HCT116 (cell line): ENCODE data around the gene LYSMD3. TPM values are rescaled to one million over a fixed set of nuclear protein-coding genes. Genes with fewer than 3 reads are reported as not detected.

Experiments used
- ATAC-seq: fragments of 200-7000 bp; cut with Tn5 transposase; 2 replicates; pipeline ENCODE4 v1.9.1; 2020; ENCODE audit warnings: mild to moderate bottlenecking, moderate library complexity
- BruUV-seq: library from RNA; stranded (reverse); fragments of 400-500 nt; replicated peaks from 2 replicates; lab custom pipeline; 2021; lab: Mats Ljungman, UMichigan
- CTCF ChIA-PET: fragments of 300-600 bp; sonication (Branson Sonifier 250); formaldehyde crosslinking; loops from one replicate; lab custom pipeline; 2021; ENCODE audit warnings: antibody characterized with exemption; lab: Charles Lee
- POLR2A ChIA-PET: fragments of 300-600, 350-600 bp; sonication (Branson Sonifier 250); formaldehyde crosslinking; loops from one replicate; lab custom pipeline; 2021; ENCODE audit warnings: antibody characterized with exemption; lab: Charles Lee
- RAD21 ChIA-PET, 2 experiments: fragments of 300-600 bp; sonication (Branson Sonifier 250); formaldehyde crosslinking; loops; one replicate each; lab custom pipeline; 2023; ENCODE audit warnings: low total read pairs in 2 of 2; ENCODE audit not compliant: uncharacterized antibody in 2 of 2, unreplicated experiment in 2 of 2, low non-redundant PET in 1 of 2; lab: Charles Lee
- DNase-seq: peaks from one replicate; pipeline ENCODE4 v3.0.0-alpha.2; 2010; ENCODE audit warnings: low read depth, low spot score
- H2AFZ ChIP-seq: fragments of 200-600 bp; shearing (Covaris generic), sonication (generic); 2 replicates; pipeline ENCODE4 v1.6.1; 2017; ENCODE audit warnings: low read depth, mixed run types, mixed read lengths, antibody characterized with exemption, low read length; ENCODE audit not compliant: poor library complexity, severe bottlenecking
- H3K27ac ChIP-seq: 2 replicates; pipeline ENCODE4 v1.5.1; 2012; ENCODE audit warnings: low read depth, low read length
- H3K27me3 ChIP-seq: fragments of 200-600 bp; sonication (generic); 2 replicates; pipeline ENCODE4 v1.6.1; 2016; ENCODE audit warnings: mixed run types, low read length, mixed read lengths; ENCODE audit not compliant: insufficient read depth
- H3K36me3 ChIP-seq, 2 experiments: fragments of 200-500 bp in 1 of 2; fragments of 200-600 bp in 1 of 2; sonication (Bioruptor generic) in 1 of 2; sonication (generic) in 1 of 2; 2 replicates each; pipeline versions ENCODE4 v1.5.1 to v1.6.1; 2014 to 2016; ENCODE audit warnings: low read length in 2 of 2, inconsistent platforms in 1 of 2, mixed read lengths in 1 of 2, mixed run types in 1 of 2; ENCODE audit not compliant: insufficient read depth in 2 of 2, control insufficient read depth in 1 of 2
- H3K4me1 ChIP-seq, 2 experiments: fragments of 200-600 bp in 1 of 2; sonication (generic) in 1 of 2; 2 replicates each; pipeline versions ENCODE4 v1.5.1 to v1.6.1; 2012 to 2017; ENCODE audit warnings: low read length in 2 of 2, inconsistent platforms in 1 of 2, mild to moderate bottlenecking in 1 of 2, mixed read lengths in 1 of 2, mixed run types in 1 of 2, moderate library complexity in 1 of 2; ENCODE audit not compliant: insufficient read depth in 2 of 2, control insufficient read depth in 1 of 2
- H3K4me2 ChIP-seq: fragments of 200-600 bp; sonication (generic); 2 replicates; pipeline ENCODE4 v1.6.1; 2017; ENCODE audit warnings: mixed run types, low read length, mixed read lengths
- H3K4me3 ChIP-seq, 2 experiments: fragments of 200-600 bp in 1 of 2; sonication (generic) in 1 of 2; replicated peaks in 1 of 2; 2 replicates each; pipeline ENCODE4 v1.5.1; 2011 to 2016; ENCODE audit warnings: low read length in 2 of 2, control low read depth in 1 of 2, low read depth in 1 of 2, mild to moderate bottlenecking in 1 of 2, mixed read lengths in 1 of 2, mixed run types in 1 of 2
- H3K79me2 ChIP-seq: fragments of 200-600 bp; sonication (generic); 2 replicates; pipeline ENCODE4 v1.6.1; 2017; ENCODE audit warnings: mild to moderate bottlenecking, mixed run types, low read length, moderate library complexity, mixed read lengths; ENCODE audit not compliant: insufficient read depth
- H3K9ac ChIP-seq: fragments of 200-600 bp; sonication (generic); 2 replicates; pipeline ENCODE4 v1.6.1; 2016; ENCODE audit warnings: low read length, mixed read lengths
- H3K9me2 ChIP-seq: fragments of 200-600 bp; sonication (generic), shearing (Covaris generic); 2 replicates; pipeline ENCODE4 v1.6.1; 2017; ENCODE audit warnings: mixed run types, mild to moderate bottlenecking, moderate library complexity; ENCODE audit not compliant: insufficient read depth
- H3K9me3 ChIP-seq, 2 experiments: fragments of 200-500 bp in 1 of 2; fragments of 200-600 bp in 1 of 2; sonication (Bioruptor generic) in 1 of 2; sonication (generic) in 1 of 2; 2 replicates each; pipeline ENCODE4 v1.6.1; 2014 to 2017; ENCODE audit warnings: low read length in 2 of 2, mixed read lengths in 2 of 2, inconsistent platforms in 1 of 2, low read depth in 1 of 2, mild to moderate bottlenecking in 1 of 2, mixed run types in 1 of 2, moderate library complexity in 1 of 2; ENCODE audit not compliant: control insufficient read depth in 1 of 2, insufficient read depth in 1 of 2
- H4K20me1 ChIP-seq: fragments of 200-600 bp; sonication (generic), shearing (Covaris generic); 2 replicates; pipeline ENCODE4 v1.6.1; 2017; ENCODE audit warnings: mixed run types, mild to moderate bottlenecking, moderate library complexity; ENCODE audit not compliant: insufficient read depth
- ATF3 ChIP-seq: IDR thresholded peaks from 2 replicates; pipeline ENCODE4 v1.6.1; 2012
- CBX3 ChIP-seq: IDR thresholded peaks from 2 replicates; pipeline ENCODE4 v1.6.1; 2012; ENCODE audit warnings: low read depth
- CEBPB ChIP-seq: IDR thresholded peaks from 2 replicates; pipeline ENCODE4 v1.6.1; 2012; ENCODE audit warnings: low read depth
- FOSL1 ChIP-seq: IDR thresholded peaks from 2 replicates; pipeline ENCODE4 v1.6.1; 2012; ENCODE audit warnings: low read depth
- JUND ChIP-seq: IDR thresholded peaks from 2 replicates; pipeline ENCODE4 v1.6.1; 2012
- SIN3A ChIP-seq: IDR thresholded peaks from 2 replicates; pipeline ENCODE4 v1.6.1; 2012; ENCODE audit warnings: low read depth
- SRF ChIP-seq: IDR thresholded peaks from 2 replicates; pipeline ENCODE4 v1.6.1; 2012; ENCODE audit warnings: low read depth
- intact Hi-C: fragments of 100-400 bp; cut with micrococcal nuclease; formaldehyde crosslinking; loops from 2 replicates; pipeline ENCODE4 v1.10.0; 2022
- total RNA-seq: library from RNA; stranded (reverse); gene quantifications from one replicate; pipeline ENCODE4 v1.2.1, GENCODE V29; 2021; ENCODE audit not compliant: unreplicated experiment
- TF ChIP-seq, protein P1 (sequence below), 3 experiments: fragments of 200-600 bp in 1 of 3; sonication (generic) in 1 of 3; IDR thresholded peaks in 2 of 3; conservative IDR thresholded peaks in 1 of 3; 2 replicates each; pipeline ENCODE4 v1.5.1; 2012 to 2017; ENCODE audit warnings: low read depth in 2 of 3, low read length in 2 of 3, antibody characterized with exemption in 1 of 3, borderline replicate concordance in 1 of 3, control low read depth in 1 of 3, mild to moderate bottlenecking in 1 of 3, mixed read lengths in 1 of 3, mixed run types in 1 of 3, moderate library complexity in 1 of 3; ENCODE audit not compliant: insufficient read depth in 1 of 3

The LYSMD3 gene
- total RNA-seq, 1 experiment from 2014 or later = 18.0 TPM

- CTCF ChIA-PET = no interaction called here
Observed at GRCh38 chr5:90477621-90478215, 51.7 kb downstream of the LYSMD3 start.

GRCh38 chr5:90477073-90477472, 52.3 kb downstream of the LYSMD3 start:
- Histone ChIP-seq H3K27ac (no peak overlapping the region), H4K20me1 (no peaks in the 10 kb centered on the region), H3K36me3 (0 out of 4 replicates have a peak, but pooled peaks cover 0 to 2% of the 10 kb centered on the region in 2 experiments), H3K9me2 (no peaks in the 10 kb centered on the region), H3K9ac (no peak overlapping the region), H3K4me3 (no peak overlapping the region)
- no peak for ATAC-seq
- ChIA-PET POLR2A (no interaction called here), RAD21 (no interaction called here), CTCF (no interaction called here)
- DNase-seq = no peak
- no TSS peak for BruUV-seq
- TF ChIP-seq CEBPB (no peak), CBX3 (no peak), ATF3 (no peak), FOSL1 (no peak)
- TF ChIP-seq, protein P1, sequence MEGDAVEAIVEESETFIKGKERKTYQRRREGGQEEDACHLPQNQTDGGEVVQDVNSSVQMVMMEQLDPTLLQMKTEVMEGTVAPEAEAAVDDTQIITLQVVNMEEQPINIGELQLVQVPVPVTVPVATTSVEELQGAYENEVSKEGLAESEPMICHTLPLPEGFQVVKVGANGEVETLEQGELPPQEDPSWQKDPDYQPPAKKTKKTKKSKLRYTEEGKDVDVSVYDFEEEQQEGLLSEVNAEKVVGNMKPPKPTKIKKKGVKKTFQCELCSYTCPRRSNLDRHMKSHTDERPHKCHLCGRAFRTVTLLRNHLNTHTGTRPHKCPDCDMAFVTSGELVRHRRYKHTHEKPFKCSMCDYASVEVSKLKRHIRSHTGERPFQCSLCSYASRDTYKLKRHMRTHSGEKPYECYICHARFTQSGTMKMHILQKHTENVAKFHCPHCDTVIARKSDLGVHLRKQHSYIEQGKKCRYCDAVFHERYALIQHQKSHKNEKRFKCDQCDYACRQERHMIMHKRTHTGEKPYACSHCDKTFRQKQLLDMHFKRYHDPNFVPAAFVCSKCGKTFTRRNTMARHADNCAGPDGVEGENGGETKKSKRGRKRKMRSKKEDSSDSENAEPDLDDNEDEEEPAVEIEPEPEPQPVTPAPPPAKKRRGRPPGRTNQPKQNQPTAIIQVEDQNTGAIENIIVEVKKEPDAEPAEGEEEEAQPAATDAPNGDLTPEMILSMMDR (IDR thresholded peaks at IDR 0.05 in 2 of 3, conservative IDR thresholded peaks at IDR 0.05 in 1 of 3; ENCODE audit: borderline replicate concordance in 1 of 3, insufficient read depth in 1 of 3, low read depth in 2 of 3, low read length in 2 of 3) = no peak
- TF ChIP-seq, all 23 proteins: peak for 0
- H2AFZ ChIP-seq = no peak overlapping the region
- H3K4me2 ChIP-seq = no peak overlapping the region
- peaks cover 79% of the 10 kb centered on the region for H3K79me2 ChIP-seq
- intact Hi-C loops = no loop called here
- no peaks in the 10 kb centered on the region for H3K9me3 ChIP-seq
- no peaks in the 10 kb centered on the region for H3K27me3 ChIP-seq
- H3K4me1 ChIP-seq = peaks cover 6 to 31% of the 10 kb centered on the region in 2 experiments; a peak in 3 of 4 replicates

More at GRCh38 chr5:90477621-90478215, 51.7 kb downstream of the LYSMD3 start:
- Histone ChIP-seq H3K4me2 (no peak overlapping the region), H3K79me2 (peaks cover 79% of the 10 kb centered on the region), H3K27me3 (no peaks in the 10 kb centered on the region), H3K9ac (no peak overlapping the region), H3K9me3 (no peaks in the 10 kb centered on the region), H2AFZ (no peak overlapping the region), H3K4me1 (peaks cover 6 to 28% of the 10 kb centered on the region in 2 experiments; a peak in 3 of 4 replicates), H3K36me3 (0 out of 4 replicates have a peak, but pooled peaks cover 0 to 2% of the 10 kb centered on the region in 2 experiments), H3K4me3 (no peak overlapping the region), H3K9me2 (no peaks in the 10 kb centered on the region), H4K20me1 (no peaks in the 10 kb centered on the region), H3K27ac (no peak overlapping the region)
- DNase-seq = no peak
- intact Hi-C loops = no loop called here
- ATAC-seq = no peak
- BruUV-seq = no TSS peak
- ChIA-PET RAD21 (no interaction called here), POLR2A (no interaction called here)
- TF ChIP-seq SIN3A = no peak
- no peak for TF ChIP-seq JUND
- no peak for TF ChIP-seq SRF
